CD4-positive, alpha-beta T cell (primary cell): ENCODE results near the gene ATG4D. TPM values are rescaled to one million over a fixed set of nuclear protein-coding genes. Genes with fewer than 3 reads are reported as not detected.
"Not testable (repeated sequence)": the region's sequence is repeated elsewhere in the genome, so short reads cannot be mapped to it uniquely, and the experiment has no call there.

Source experiments
- ATAC-seq: fragments of 200-7000 bp; cut with Tn5 transposase; one replicate; pipeline ENCODE4 v1.10.0; 2022; ENCODE audit warnings: mild to moderate bottlenecking; ENCODE audit not compliant: poor library complexity
- CTCF ChIA-PET: fragments of 350-600 bp; sonication (Branson Sonifier 250); formaldehyde crosslinking; loops from one replicate; lab custom pipeline; 2021; ENCODE audit warnings: antibody characterized with exemption, inconsistent platforms; lab: Charles Lee
- POLR2A ChIA-PET: fragments of 350-600 bp; sonication (Branson Sonifier 250); formaldehyde crosslinking; loops from one replicate; lab custom pipeline; 2021; ENCODE audit warnings: antibody characterized with exemption, inconsistent platforms; lab: Charles Lee
- DNase-seq, 14 experiments: peaks; one replicate each; pipeline ENCODE4 v3.0.0-alpha.2; 2013 to 2020; ENCODE audit warnings: mixed read lengths in 2 of 14
- H3K27ac ChIP-seq, 2 donors: one replicate each; pipeline versions ENCODE4 v1.5.1 to v1.7.0; 2013; ENCODE audit warnings: low read length in 2 of 2, low read depth in 1 of 2, mild to moderate bottlenecking in 1 of 2
- H3K27me3 ChIP-seq, 2 experiments: 1 replicate in 1 of 2; 2 replicates in 1 of 2; pipeline versions ENCODE4 v1.6.1 to v1.7.0; 2013; ENCODE audit warnings: low read length in 2 of 2, control low read depth in 1 of 2, mild to moderate bottlenecking in 1 of 2, moderate library complexity in 1 of 2; ENCODE audit not compliant: insufficient read depth in 2 of 2, control insufficient read depth in 1 of 2
- H3K36me3 ChIP-seq: one replicate; pipeline ENCODE4 v1.6.1; 2013; ENCODE audit warnings: low read length, control low read depth; ENCODE audit not compliant: insufficient read depth
- H3K4me1 ChIP-seq: one replicate; pipeline ENCODE4 v1.6.1; 2013; ENCODE audit warnings: low read length, control low read depth; ENCODE audit not compliant: insufficient read depth
- H3K4me3 ChIP-seq: one replicate; pipeline ENCODE4 v1.5.1; 2013; ENCODE audit warnings: mild to moderate bottlenecking, low read length, moderate library complexity
- H3K9me3 ChIP-seq, 2 experiments: 1 replicate in 1 of 2; 2 replicates in 1 of 2; pipeline versions ENCODE4 v1.6.1 to v1.7.0; 2013; ENCODE audit warnings: low read length in 2 of 2, mild to moderate bottlenecking in 2 of 2, control low read depth in 1 of 2, moderate library complexity in 1 of 2; ENCODE audit not compliant: control insufficient read depth in 1 of 2, insufficient read depth in 1 of 2
- H3K27ac Mint-ChIP-seq: one replicate; pipeline ENCODE4 v1.8.0; 2020; ENCODE audit warnings: mixed read lengths
- H3K27me3 Mint-ChIP-seq: one replicate; pipeline ENCODE4 v1.8.0; 2021; ENCODE audit warnings: mixed read lengths
- H3K36me3 Mint-ChIP-seq: one replicate; pipeline ENCODE4 v1.8.0; 2021; ENCODE audit warnings: low read depth, mixed read lengths
- H3K4me1 Mint-ChIP-seq: one replicate; pipeline ENCODE4 v1.8.0; 2021; ENCODE audit warnings: low read depth, mixed read lengths
- H3K4me3 Mint-ChIP-seq: one replicate; pipeline ENCODE4 v1.8.0; 2020; ENCODE audit warnings: mild to moderate bottlenecking, mixed read lengths
- H3K9me3 Mint-ChIP-seq: one replicate; pipeline ENCODE4 v1.8.0; 2020; ENCODE audit warnings: mixed read lengths
- intact Hi-C, 2 experiments: fragments of 100-400 bp; cut with DNase I in 1 of 2; cut with micrococcal nuclease in 1 of 2; formaldehyde crosslinking; loops; one replicate each; pipeline versions ENCODE4 v1.15.1 to v1.9.0; 2023 to 2025; cut with DNase I, micrococcal nuclease
- total RNA-seq, 174 experiments: library from RNA in 2 of 174; stranded (reverse) in 2 of 174; gene quantifications; one replicate each; pipeline ENCODE4 v1.2.3 and lab custom pipeline; 2021 to 2026
- TF ChIP-seq, protein P1 (sequence below): fragments of 200-600 bp; IDR thresholded peaks from one replicate; pipeline ENCODE4 v1.8.0; 2022; ENCODE audit warnings: antibody characterized with exemption, mild to moderate bottlenecking

ATG4D gene
- total RNA-seq, 2 experiments from 2014 or later, result 81.1 to 84.6 TPM

DNA sequence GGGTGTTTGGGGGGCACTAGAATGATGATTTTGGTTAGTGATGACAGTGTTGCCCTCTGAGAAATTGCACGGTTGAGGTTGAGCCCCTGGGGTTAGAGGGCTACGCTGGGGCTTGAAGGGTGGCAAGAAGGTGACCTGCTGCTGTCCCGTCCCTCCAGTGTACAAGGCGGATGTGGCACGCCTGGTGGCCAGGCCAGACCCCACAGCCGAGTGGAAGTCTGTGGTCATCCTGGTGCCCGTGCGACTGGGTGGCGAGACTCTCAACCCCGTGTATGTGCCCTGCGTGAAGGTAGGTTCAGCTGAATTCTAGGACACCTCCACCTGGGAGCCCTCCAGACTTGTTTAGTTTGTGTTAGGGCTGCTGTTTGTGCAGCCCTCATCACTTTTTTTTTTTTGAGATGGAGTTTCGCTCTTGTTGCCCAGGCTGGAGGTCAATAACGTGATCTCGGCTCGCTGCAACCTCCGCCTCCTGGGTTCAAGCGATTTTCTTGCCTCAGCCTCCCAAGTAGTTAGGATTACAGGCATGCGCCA lies 5.1 kb downstream of the ATG4D start:
- ChIA-PET POLR2A (no interaction called here), CTCF (interaction anchor here (1.0 kb wide), 1 partner anchor 17 kb away, joined by 3 read pairs; the partner anchor contains the start of gene KRI1)
- no peaks in the 10 kb centered on the region for H3K9me3 Mint-ChIP-seq
- TF ChIP-seq, protein P1, sequence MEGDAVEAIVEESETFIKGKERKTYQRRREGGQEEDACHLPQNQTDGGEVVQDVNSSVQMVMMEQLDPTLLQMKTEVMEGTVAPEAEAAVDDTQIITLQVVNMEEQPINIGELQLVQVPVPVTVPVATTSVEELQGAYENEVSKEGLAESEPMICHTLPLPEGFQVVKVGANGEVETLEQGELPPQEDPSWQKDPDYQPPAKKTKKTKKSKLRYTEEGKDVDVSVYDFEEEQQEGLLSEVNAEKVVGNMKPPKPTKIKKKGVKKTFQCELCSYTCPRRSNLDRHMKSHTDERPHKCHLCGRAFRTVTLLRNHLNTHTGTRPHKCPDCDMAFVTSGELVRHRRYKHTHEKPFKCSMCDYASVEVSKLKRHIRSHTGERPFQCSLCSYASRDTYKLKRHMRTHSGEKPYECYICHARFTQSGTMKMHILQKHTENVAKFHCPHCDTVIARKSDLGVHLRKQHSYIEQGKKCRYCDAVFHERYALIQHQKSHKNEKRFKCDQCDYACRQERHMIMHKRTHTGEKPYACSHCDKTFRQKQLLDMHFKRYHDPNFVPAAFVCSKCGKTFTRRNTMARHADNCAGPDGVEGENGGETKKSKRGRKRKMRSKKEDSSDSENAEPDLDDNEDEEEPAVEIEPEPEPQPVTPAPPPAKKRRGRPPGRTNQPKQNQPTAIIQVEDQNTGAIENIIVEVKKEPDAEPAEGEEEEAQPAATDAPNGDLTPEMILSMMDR, result no peak
- H3K4me1 ChIP-seq, result peaks cover 56% of the 10 kb centered on the region
- peaks cover 57% of the 10 kb centered on the region for H3K36me3 ChIP-seq
- peaks cover 60% of the 10 kb centered on the region for H3K36me3 Mint-ChIP-seq
- intact Hi-C loops, result no loop called here
- ATAC-seq (no peak), DNase-seq (no peak)
- no peak overlapping the region for H3K4me3 ChIP-seq
- H3K27ac Mint-ChIP-seq, result no peak overlapping the region
- H3K9me3 ChIP-seq, result peaks cover 0 to 5% of the 10 kb centered on the region in 2 experiments
- H3K27me3 ChIP-seq, result no peaks in the 10 kb centered on the region
- no peak overlapping the region for H3K27ac ChIP-seq
- no peak overlapping the region for H3K4me3 Mint-ChIP-seq
- H3K27me3 Mint-ChIP-seq, result no peaks in the 10 kb centered on the region
- peaks cover 31% of the 10 kb centered on the region for H3K4me1 Mint-ChIP-seq

DNA sequence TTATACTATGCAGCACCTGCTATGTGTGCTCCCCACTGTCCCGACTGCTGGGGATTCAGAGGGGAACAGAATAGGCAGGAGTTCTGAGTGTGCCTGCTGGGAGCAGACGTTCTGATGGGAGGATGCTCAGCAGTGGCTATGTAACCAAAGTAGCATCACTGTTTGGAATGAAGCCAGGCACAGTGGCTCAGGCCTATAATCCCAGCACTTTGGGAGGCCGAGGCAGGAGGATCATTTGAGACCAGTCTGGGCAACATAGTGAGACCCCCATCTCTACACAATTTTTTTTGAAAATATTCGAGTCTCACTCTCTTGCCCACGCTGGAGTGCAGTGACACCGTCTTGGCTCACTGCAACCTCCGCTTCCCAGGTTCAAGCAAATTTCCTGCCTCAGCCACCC lies 6.0 kb downstream of the ATG4D start:
- peaks cover 69% of the 10 kb centered on the region for H3K36me3 Mint-ChIP-seq
- ChIA-PET POLR2A (no interaction called here), CTCF (no interaction called here)
- no peak overlapping the region for H3K27ac Mint-ChIP-seq
- H3K27ac ChIP-seq, result no peak overlapping the region
- peaks cover 37% of the 10 kb centered on the region for H3K4me1 Mint-ChIP-seq
- peaks cover 0 to 5% of the 10 kb centered on the region in 2 experiments for H3K9me3 ChIP-seq
- H3K27me3 ChIP-seq, result no peaks in the 10 kb centered on the region
- H3K4me3 Mint-ChIP-seq, result no peak overlapping the region
- DNase-seq, result no peak
- TF ChIP-seq, protein P1, result no peak
- H3K36me3 ChIP-seq, result peaks cover 59% of the 10 kb centered on the region
- no peak for ATAC-seq
- peaks cover 57% of the 10 kb centered on the region for H3K4me1 ChIP-seq
- intact Hi-C loops, result no loop called here
- H3K9me3 Mint-ChIP-seq, result no peaks in the 10 kb centered on the region
- no peaks in the 10 kb centered on the region for H3K27me3 Mint-ChIP-seq
- no peak overlapping the region for H3K4me3 ChIP-seq

DNA sequence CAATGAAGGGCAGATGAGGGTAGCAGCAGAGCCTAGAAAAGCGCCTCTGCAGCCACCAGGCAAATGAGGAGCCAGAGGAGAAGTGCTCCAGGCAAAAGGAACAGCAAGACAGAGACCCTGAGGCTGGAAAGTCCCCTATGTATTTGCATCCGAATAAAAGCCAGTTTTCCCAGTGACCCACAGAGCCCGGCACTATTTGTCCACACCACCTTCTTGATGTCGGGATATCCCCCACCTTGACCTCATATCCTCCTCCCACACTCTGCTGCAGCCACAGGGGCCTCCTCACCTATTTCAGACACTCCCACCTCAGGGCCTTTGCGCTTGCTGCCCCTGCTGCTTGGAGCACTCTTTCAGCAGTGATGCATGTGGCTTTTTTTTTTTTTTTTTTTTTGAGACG lies 6.6 kb downstream of the ATG4D start:
- DNase-seq, result no peak
- Histone ChIP-seq H3K27me3 (no peaks in the 10 kb centered on the region), H3K4me3 (no peak overlapping the region), H3K36me3 (peaks cover 65% of the 10 kb centered on the region), H3K9me3 (peaks cover 0 to 5% of the 10 kb centered on the region in 2 experiments), H3K27ac (no peak overlapping the region), H3K4me1 (peaks cover 58% of the 10 kb centered on the region)
- Mint-ChIP-seq H3K4me1 (peaks cover 37% of the 10 kb centered on the region), H3K9me3 (no peaks in the 10 kb centered on the region), H3K27me3 (no peaks in the 10 kb centered on the region), H3K27ac (no peak overlapping the region), H3K4me3 (no peak overlapping the region), H3K36me3 (peaks cover 75% of the 10 kb centered on the region)
- POLR2A ChIA-PET, result interaction anchor here (6.7 kb wide), 1 partner anchor 17 kb away, joined by 81 read pairs; the partner anchor contains the start of genes CDKN2D and KRI1
- intact Hi-C loops, result no loop called here
- ATAC-seq, result no peak
- TF ChIP-seq, protein P1, result no peak
- CTCF ChIA-PET, result no interaction called here

DNA sequence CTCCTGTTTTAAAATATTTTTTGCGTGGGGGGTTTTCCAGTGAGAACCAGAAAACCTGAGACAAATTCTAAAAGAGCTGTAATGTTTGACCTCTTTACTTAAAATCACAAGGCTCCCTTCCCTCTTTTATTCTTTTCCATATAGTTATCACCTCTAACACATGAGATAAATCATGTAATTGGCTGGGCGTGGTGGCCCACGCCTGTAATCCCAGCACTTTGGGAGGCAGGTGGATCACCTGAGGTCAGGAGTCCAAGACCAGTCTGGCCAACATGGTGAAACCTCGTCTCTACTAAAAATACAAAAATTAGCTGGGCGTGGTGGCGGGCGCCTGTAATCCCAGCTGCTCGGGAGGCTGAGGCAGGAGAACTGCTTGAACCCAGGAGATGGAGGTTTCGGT lies 7.3 kb downstream of the ATG4D start:
- not testable (repeated sequence) for ATAC-seq
- peak overlapping the region; percentile 18 for H3K27ac Mint-ChIP-seq
- POLR2A ChIA-PET, result interaction anchor here (0.5 to 6.7 kb wide), 3 partner anchors 8 to 45 kb away, joined by 3 to 81 read pairs (median 4); partner anchors contain the start of genes CDKN2D and KRI1

More for the DNA sequence above, 7.3 kb downstream of the ATG4D start:
- CTCF ChIA-PET, result interaction anchor here (0.6 to 0.8 kb wide), 2 partner anchors 42 to 47 kb away, joined by 3 read pairs; no protein-coding TSS in a partner anchor
- H3K27me3 ChIP-seq, H3K27me3 Mint-ChIP-seq, H3K4me3 ChIP-seq, H3K9me3 ChIP-seq, DNase-seq, intact Hi-C loops, H3K9me3 Mint-ChIP-seq, H3K27ac ChIP-seq, H3K4me3 Mint-ChIP-seq: not testable (repeated sequence)
- H3K36me3 Mint-ChIP-seq, result peaks cover 82% of the 10 kb centered on the region
- H3K4me1 ChIP-seq, result peaks cover 59% of the 10 kb centered on the region
- peaks cover 43% of the 10 kb centered on the region for H3K4me1 Mint-ChIP-seq
- H3K36me3 ChIP-seq, result peaks cover 71% of the 10 kb centered on the region
